SK-N-SH (cell line): ENCODE measurements around the gene ELF5. TPM values are rescaled to one million over a fixed set of nuclear protein-coding genes. Genes with fewer than 3 reads are reported as not detected.

Experiments
- CTCF ChIA-PET: fragments of 300-600, 350-600 bp; formaldehyde crosslinking; extraction: SDS; loops from one replicate; lab custom pipeline; 2021; lab: Yijun Ruan, JAX
- POLR2A ChIA-PET: fragments of 350-600 bp; sonication (Branson Sonifier 250); formaldehyde crosslinking; extraction: SDS; loops from one replicate; lab custom pipeline; 2020; ENCODE audit warnings: antibody characterized with exemption, inconsistent platforms; lab: Yijun Ruan, JAX
- DNase-seq: peaks from one replicate; pipeline ENCODE4 v3.0.0; 2012
- H2AFZ ChIP-seq: fragments of 200-600 bp; sonication (generic); 2 replicates; pipeline ENCODE4 v1.8.1; 2016; ENCODE audit warnings: antibody characterized with exemption, mild to moderate bottlenecking, low read depth
- H3F3A ChIP-seq: fragments of 200-600 bp; sonication (generic); replicated peaks from 2 replicates; pipeline ENCODE3; 2016; ENCODE audit warnings: antibody characterized with exemption, mild to moderate bottlenecking; ENCODE audit not compliant: insufficient read depth
- H3K27ac ChIP-seq, 2 experiments: fragments of 200-500 bp in 1 of 2; fragments of 200-600 bp in 1 of 2; sonication (Bioruptor generic) in 1 of 2; sonication (generic), shearing (Covaris generic) in 1 of 2; 2 replicates each; pipeline versions ENCODE4 v1.5.1 to v1.6.1; 2014 to 2016; ENCODE audit warnings: low read depth in 2 of 2, inconsistent platforms in 1 of 2, low read length in 1 of 2, mild to moderate bottlenecking in 1 of 2, mixed read lengths in 1 of 2
- H3K27me3 ChIP-seq: fragments of 200-600 bp; sonication (generic), shearing (Covaris generic); 2 replicates; pipeline ENCODE4 v1.6.1; 2016; ENCODE audit warnings: mixed run types; ENCODE audit not compliant: insufficient read depth
- H3K36me3 ChIP-seq, 2 experiments: fragments of 200-500 bp in 1 of 2; fragments of 200-600 bp in 1 of 2; sonication (Bioruptor generic) in 1 of 2; sonication (generic) in 1 of 2; replicated peaks in 1 of 2; 2 replicates each; pipeline versions ENCODE3 to v1.5.1; 2014 to 2016; ENCODE audit warnings: low read length in 1 of 2, mild to moderate bottlenecking in 1 of 2; ENCODE audit not compliant: insufficient read depth in 2 of 2, control insufficient read depth in 1 of 2
- H3K4me1 ChIP-seq, 2 experiments: fragments of 200-500 bp in 1 of 2; fragments of 200-600 bp in 1 of 2; sonication (Bioruptor generic) in 1 of 2; sonication (generic), shearing (Covaris generic) in 1 of 2; 2 replicates each; pipeline versions ENCODE4 v1.5.1 to v1.6.1; 2014 to 2016; ENCODE audit warnings: low read depth in 1 of 2, low read length in 1 of 2, mixed run types in 1 of 2; ENCODE audit not compliant: insufficient read depth in 2 of 2, control insufficient read depth in 1 of 2
- H3K4me2 ChIP-seq: fragments of 200-600 bp; sonication (generic), shearing (Covaris generic); 2 replicates; pipeline ENCODE4 v1.6.1; 2017; ENCODE audit warnings: mixed run types
- H3K4me3 ChIP-seq, 2 experiments: fragments of 200-500 bp in 1 of 2; fragments of 200-600 bp in 1 of 2; sonication (Bioruptor generic) in 1 of 2; sonication (generic), shearing (Covaris generic) in 1 of 2; 2 replicates each; pipeline versions ENCODE4 v1.5.1 to v1.8.1; 2014 to 2016; ENCODE audit warnings: low read depth in 2 of 2, inconsistent platforms in 1 of 2, low read length in 1 of 2, mild to moderate bottlenecking in 1 of 2, mixed read lengths in 1 of 2, moderate library complexity in 1 of 2
- H3K79me2 ChIP-seq: fragments of 200-600 bp; sonication (generic); 2 replicates; pipeline ENCODE4 v1.8.1; 2017; ENCODE audit warnings: mild to moderate bottlenecking; ENCODE audit not compliant: insufficient read depth
- H3K9ac ChIP-seq: fragments of 200-600 bp; sonication (generic); 2 replicates; pipeline ENCODE4 v1.6.1; 2017; ENCODE audit warnings: mixed run types
- H3K9me2 ChIP-seq: fragments of 200-600 bp; sonication (generic); 2 replicates; pipeline ENCODE4 v1.6.1; 2017; ENCODE audit warnings: mixed run types
- H3K9me3 ChIP-seq: fragments of 200-600 bp; sonication (generic); 2 replicates; pipeline ENCODE4 v1.6.1; 2017; ENCODE audit warnings: mixed run types, mild to moderate bottlenecking, moderate library complexity
- H4K20me1 ChIP-seq: fragments of 200-600 bp; sonication (generic); 2 replicates; pipeline ENCODE4 v1.6.1; 2017; ENCODE audit warnings: mild to moderate bottlenecking, mixed run types; ENCODE audit not compliant: insufficient read depth
- CHD2 ChIP-seq: fragments of 150-350 bp; IDR thresholded peaks from 2 replicates; pipeline ENCODE4 v1.6.1; 2018; ENCODE audit warnings: low read length; ENCODE audit not compliant: partially characterized antibody
- ELF1 ChIP-seq: IDR thresholded peaks from 2 replicates; pipeline ENCODE4 v1.4.0; 2012
- FOXJ3 ChIP-seq: sonication (generic); formaldehyde crosslinking; IDR thresholded peaks from 2 replicates; pipeline ENCODE4 v1.5.1; 2020; ENCODE audit warnings: mild to moderate bottlenecking, missing genetic modification reagents
- GABPA ChIP-seq: IDR thresholded peaks from 2 replicates; pipeline ENCODE4 v1.4.0; 2012; ENCODE audit warnings: low read depth, mild to moderate bottlenecking
- JUND ChIP-seq: IDR thresholded peaks from 2 replicates; pipeline ENCODE4 v1.4.0; 2012
- MEF2A ChIP-seq: IDR thresholded peaks from 2 replicates; pipeline ENCODE4 v1.4.0; 2012; ENCODE audit warnings: low read depth, borderline replicate concordance
- NRF1 ChIP-seq: IDR thresholded peaks from 2 replicates; pipeline ENCODE4 v1.6.1; 2012; ENCODE audit warnings: low read depth, mild to moderate bottlenecking, low read length
- POLR2AphosphoS5 ChIP-seq: IDR thresholded peaks from 2 replicates; pipeline ENCODE4 v1.6.1; 2012; ENCODE audit warnings: low read depth, low read length
- RAD21 ChIP-seq: IDR thresholded peaks from 2 replicates; pipeline ENCODE4 v1.6.1; 2012; ENCODE audit warnings: mild to moderate bottlenecking, low read length
- RFX5 ChIP-seq: IDR thresholded peaks from 2 replicates; pipeline ENCODE4 v1.6.1; 2012; ENCODE audit warnings: mild to moderate bottlenecking, improper control_type of control experiment, low read length
- TAF1 ChIP-seq: IDR thresholded peaks from 2 replicates; pipeline ENCODE4 v1.6.1; 2012; ENCODE audit warnings: low read depth, mild to moderate bottlenecking, low read length, moderate library complexity, borderline replicate concordance
- TEAD4 ChIP-seq: IDR thresholded peaks from 2 replicates; pipeline ENCODE4 v1.4.0; 2012; ENCODE audit warnings: mild to moderate bottlenecking, borderline replicate concordance; ENCODE audit not compliant: insufficient read depth
- YY1 ChIP-seq: IDR thresholded peaks from 2 replicates; pipeline ENCODE4 v1.4.0; 2012; ENCODE audit warnings: low read depth, mild to moderate bottlenecking
- WGBS: methylation state at CpG from one replicate; pipeline ENCODE4 v1.1.6; 2017; ENCODE audit warnings: low lambda C conversion rate; 5-methylcytosine and 5-hydroxymethylcytosine counted together
- polyA plus RNA-seq, 3 experiments: library from polyadenylated mRNA; depleted of rRNA; stranded (reverse); fragments of >200 nt; gene quantifications; 2 replicates each; pipeline ENCODE4 v1.2.3, GENCODE V29; 2012
- TF ChIP-seq, protein P1 (sequence below): IDR thresholded peaks from 2 replicates; pipeline ENCODE4 v1.6.1; 2012; ENCODE audit warnings: mild to moderate bottlenecking, low read depth, low read length, moderate library complexity
- TF ChIP-seq, protein P2 (sequence below): fragments of 150-350 bp; IDR thresholded peaks from 2 replicates; pipeline ENCODE4 v1.6.1; 2017; ENCODE audit warnings: antibody characterized with exemption, low read length, low read depth, borderline replicate concordance
- TF ChIP-seq, protein P3 (sequence below): fragments of 200-600 bp; sonication (generic); IDR thresholded peaks from 2 replicates; pipeline ENCODE4 v1.6.1; 2017; ENCODE audit warnings: antibody characterized with exemption, mild to moderate bottlenecking, moderate library complexity

Gene ELF5
- polyA plus RNA-seq, 1 of the 3 experiments (the other 2 are of a cell fraction): not detected

DNA sequence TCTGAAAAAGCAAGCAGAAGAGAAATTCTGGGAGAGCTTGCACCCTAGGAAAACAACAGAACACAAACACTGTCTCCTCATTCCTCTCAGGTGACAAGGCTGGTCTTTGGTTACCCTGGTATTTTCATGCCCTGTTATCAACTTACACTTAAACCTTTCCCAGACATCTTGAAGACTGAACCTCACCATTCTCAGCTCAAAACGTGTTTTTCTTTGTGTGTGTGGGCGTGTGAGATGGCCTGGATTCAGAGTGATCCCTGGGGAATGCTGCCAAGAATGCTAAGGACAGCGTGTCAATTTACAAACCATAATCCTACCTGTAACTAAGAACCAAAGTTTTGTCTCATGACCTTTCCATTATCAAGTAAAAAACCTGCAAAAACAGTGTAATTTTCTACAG, 33.3 kb downstream of the ELF5 start:
- ChIA-PET CTCF (interaction anchor here (0.5 to 4.2 kb wide), 6 partner anchors 9 to 492 kb away, joined by 3 to 30 read pairs (median 6); partner anchors contain the start of gene ELF5), POLR2A (no interaction called here)
- no peak for DNase-seq

More for the DNA sequence above, 33.3 kb downstream of the ELF5 start:
- no peak overlapping the region for H2AFZ ChIP-seq
- no peak overlapping the region for H3K4me3 ChIP-seq
- H3K9ac ChIP-seq: no peak overlapping the region
- no peak overlapping the region for H3K4me2 ChIP-seq
- no peak overlapping the region for H3K27ac ChIP-seq
- no peaks in the 10 kb centered on the region for H3K9me2 ChIP-seq
- H3K27me3 ChIP-seq: peaks cover 4% of the 10 kb centered on the region; the same call in 1 of the 2 replicates
- H3K9me3 ChIP-seq: no peaks in the 10 kb centered on the region
- no peaks in the 10 kb centered on the region for H3K4me1 ChIP-seq
- H3K36me3 ChIP-seq: no peaks in the 10 kb centered on the region
- no peaks in the 10 kb centered on the region for H4K20me1 ChIP-seq
- H3K79me2 ChIP-seq: no peaks in the 10 kb centered on the region
- 44% methylated on average over 3 of the region's 3 CpGs for WGBS
- no peaks in the 10 kb centered on the region for H3F3A ChIP-seq
- TF ChIP-seq ELF1 (no peak), POLR2AphosphoS5 (no peak), NRF1 (no peak), RFX5 (no peak), FOXJ3 (CRISPR knock-in tag) (no peak), RAD21 (no peak), JUND (no peak), TAF1 (no peak), CHD2 (no peak), YY1 (no peak), TEAD4 (no peak), GABPA (no peak), MEF2A (no peak)
- TF ChIP-seq, protein P1, sequence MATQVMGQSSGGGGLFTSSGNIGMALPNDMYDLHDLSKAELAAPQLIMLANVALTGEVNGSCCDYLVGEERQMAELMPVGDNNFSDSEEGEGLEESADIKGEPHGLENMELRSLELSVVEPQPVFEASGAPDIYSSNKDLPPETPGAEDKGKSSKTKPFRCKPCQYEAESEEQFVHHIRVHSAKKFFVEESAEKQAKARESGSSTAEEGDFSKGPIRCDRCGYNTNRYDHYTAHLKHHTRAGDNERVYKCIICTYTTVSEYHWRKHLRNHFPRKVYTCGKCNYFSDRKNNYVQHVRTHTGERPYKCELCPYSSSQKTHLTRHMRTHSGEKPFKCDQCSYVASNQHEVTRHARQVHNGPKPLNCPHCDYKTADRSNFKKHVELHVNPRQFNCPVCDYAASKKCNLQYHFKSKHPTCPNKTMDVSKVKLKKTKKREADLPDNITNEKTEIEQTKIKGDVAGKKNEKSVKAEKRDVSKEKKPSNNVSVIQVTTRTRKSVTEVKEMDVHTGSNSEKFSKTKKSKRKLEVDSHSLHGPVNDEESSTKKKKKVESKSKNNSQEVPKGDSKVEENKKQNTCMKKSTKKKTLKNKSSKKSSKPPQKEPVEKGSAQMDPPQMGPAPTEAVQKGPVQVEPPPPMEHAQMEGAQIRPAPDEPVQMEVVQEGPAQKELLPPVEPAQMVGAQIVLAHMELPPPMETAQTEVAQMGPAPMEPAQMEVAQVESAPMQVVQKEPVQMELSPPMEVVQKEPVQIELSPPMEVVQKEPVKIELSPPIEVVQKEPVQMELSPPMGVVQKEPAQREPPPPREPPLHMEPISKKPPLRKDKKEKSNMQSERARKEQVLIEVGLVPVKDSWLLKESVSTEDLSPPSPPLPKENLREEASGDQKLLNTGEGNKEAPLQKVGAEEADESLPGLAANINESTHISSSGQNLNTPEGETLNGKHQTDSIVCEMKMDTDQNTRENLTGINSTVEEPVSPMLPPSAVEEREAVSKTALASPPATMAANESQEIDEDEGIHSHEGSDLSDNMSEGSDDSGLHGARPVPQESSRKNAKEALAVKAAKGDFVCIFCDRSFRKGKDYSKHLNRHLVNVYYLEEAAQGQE: no peak
- TF ChIP-seq, protein P2, sequence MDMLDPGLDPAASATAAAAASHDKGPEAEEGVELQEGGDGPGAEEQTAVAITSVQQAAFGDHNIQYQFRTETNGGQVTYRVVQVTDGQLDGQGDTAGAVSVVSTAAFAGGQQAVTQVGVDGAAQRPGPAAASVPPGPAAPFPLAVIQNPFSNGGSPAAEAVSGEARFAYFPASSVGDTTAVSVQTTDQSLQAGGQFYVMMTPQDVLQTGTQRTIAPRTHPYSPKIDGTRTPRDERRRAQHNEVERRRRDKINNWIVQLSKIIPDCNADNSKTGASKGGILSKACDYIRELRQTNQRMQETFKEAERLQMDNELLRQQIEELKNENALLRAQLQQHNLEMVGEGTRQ: no peak
- TF ChIP-seq, protein P3, sequence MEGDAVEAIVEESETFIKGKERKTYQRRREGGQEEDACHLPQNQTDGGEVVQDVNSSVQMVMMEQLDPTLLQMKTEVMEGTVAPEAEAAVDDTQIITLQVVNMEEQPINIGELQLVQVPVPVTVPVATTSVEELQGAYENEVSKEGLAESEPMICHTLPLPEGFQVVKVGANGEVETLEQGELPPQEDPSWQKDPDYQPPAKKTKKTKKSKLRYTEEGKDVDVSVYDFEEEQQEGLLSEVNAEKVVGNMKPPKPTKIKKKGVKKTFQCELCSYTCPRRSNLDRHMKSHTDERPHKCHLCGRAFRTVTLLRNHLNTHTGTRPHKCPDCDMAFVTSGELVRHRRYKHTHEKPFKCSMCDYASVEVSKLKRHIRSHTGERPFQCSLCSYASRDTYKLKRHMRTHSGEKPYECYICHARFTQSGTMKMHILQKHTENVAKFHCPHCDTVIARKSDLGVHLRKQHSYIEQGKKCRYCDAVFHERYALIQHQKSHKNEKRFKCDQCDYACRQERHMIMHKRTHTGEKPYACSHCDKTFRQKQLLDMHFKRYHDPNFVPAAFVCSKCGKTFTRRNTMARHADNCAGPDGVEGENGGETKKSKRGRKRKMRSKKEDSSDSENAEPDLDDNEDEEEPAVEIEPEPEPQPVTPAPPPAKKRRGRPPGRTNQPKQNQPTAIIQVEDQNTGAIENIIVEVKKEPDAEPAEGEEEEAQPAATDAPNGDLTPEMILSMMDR: no peak
- TF ChIP-seq, all 33 proteins: peak for 0
